ENCODE data around the gene APC2.

DNA sequence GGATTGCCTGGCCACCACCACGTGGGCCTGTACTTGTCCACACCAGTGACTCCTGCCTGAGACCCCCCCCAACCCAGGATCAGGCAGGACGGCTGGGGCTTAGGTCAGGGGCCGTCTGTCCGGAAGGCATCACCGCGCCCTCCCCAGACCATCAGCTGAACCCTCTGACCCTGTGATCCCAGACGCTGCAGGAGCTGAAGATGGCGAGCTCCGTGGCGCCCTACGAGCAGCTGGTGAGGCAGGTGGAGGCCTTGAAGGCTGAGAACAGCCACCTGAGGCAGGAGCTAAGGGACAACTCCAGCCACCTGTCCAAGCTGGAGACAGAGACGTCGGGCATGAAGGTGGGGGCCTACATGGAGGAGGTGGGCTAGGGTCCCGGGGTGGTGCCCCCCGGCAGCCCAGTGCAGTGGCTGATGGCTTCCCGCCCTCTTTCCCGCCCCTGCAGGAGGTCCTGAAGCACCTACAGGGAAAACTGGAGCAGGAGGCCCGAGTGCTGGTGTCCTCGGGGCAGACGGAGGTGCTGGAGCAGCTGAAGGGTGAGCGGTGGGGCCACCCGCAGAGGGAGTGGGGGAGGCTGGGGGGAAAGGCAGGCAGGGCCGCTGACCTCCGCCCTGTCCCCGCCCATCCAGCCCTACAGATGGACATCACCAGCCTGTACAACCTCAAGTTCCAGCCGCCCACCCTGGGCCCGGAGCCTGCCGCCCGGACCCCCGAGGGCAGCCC is 3.0 kb downstream of the APC2 start:
- TF ChIP-seq POLR2A (IDR thresholded peaks at IDR 0.05) (no peak), EP300 (IDR thresholded peaks at IDR 0.05) (no peak)
- TF ChIP-seq, protein P1, sequence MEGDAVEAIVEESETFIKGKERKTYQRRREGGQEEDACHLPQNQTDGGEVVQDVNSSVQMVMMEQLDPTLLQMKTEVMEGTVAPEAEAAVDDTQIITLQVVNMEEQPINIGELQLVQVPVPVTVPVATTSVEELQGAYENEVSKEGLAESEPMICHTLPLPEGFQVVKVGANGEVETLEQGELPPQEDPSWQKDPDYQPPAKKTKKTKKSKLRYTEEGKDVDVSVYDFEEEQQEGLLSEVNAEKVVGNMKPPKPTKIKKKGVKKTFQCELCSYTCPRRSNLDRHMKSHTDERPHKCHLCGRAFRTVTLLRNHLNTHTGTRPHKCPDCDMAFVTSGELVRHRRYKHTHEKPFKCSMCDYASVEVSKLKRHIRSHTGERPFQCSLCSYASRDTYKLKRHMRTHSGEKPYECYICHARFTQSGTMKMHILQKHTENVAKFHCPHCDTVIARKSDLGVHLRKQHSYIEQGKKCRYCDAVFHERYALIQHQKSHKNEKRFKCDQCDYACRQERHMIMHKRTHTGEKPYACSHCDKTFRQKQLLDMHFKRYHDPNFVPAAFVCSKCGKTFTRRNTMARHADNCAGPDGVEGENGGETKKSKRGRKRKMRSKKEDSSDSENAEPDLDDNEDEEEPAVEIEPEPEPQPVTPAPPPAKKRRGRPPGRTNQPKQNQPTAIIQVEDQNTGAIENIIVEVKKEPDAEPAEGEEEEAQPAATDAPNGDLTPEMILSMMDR (IDR thresholded peaks at IDR 0.05): no peak

All from ovary (tissue), 3 donors.